A549 (cell line): ENCODE results near the gene FAM13A.

ENCODE experiments used
- EP300 ChIP-seq, 2 experiments: fragments of >200 bp; sonication (Bioruptor Twin); formaldehyde crosslinking; IDR thresholded peaks; 2 replicates in 1 of 2; 3 replicates in 1 of 2; pipeline ENCODE4 v1.6.1; 2016 to 2017
- POLR2A ChIP-seq: IDR thresholded peaks from 2 replicates; pipeline ENCODE4 v1.6.1; 2012; ENCODE audit warnings: mild to moderate bottlenecking, low read length
- RCOR1 ChIP-seq: fragments of 150-350 bp; IDR thresholded peaks from 2 replicates; pipeline ENCODE4 v1.6.1; 2014; ENCODE audit warnings: antibody characterized with exemption, low read length, low read depth
- ZFP36 ChIP-seq: fragments of 450-650 bp; IDR thresholded peaks from 2 replicates; pipeline ENCODE4 v1.6.1; 2014; ENCODE audit warnings: borderline replicate concordance; ENCODE audit not compliant: partially characterized antibody

- TF ChIP-seq POLR2A (no peak), ZFP36 (no peak), EP300 (IDR thresholded peaks at IDR 0.05) (no peak), RCOR1 (no peak)
Measured at GRCh38 chr4:88753658-88754571, 303.1 kb downstream of the FAM13A start.
